H1 (cell line): ENCODE results near the gene TTLL7. TPM values are rescaled to one million over a fixed set of nuclear protein-coding genes. Genes with fewer than 3 reads are reported as not detected.

Experiments
- CTCF ChIA-PET: fragments of 300-600 bp; sonication (Branson Sonifier 250); formaldehyde crosslinking; loops from one replicate; lab custom pipeline; 2021; ENCODE audit not compliant: partially characterized antibody; lab: Charles Lee
- POLR2A ChIA-PET: fragments of 300-600 bp; sonication (Branson Sonifier 250); formaldehyde crosslinking; loops from one replicate; lab custom pipeline; 2021; ENCODE audit warnings: inconsistent platforms; ENCODE audit not compliant: partially characterized antibody; lab: Charles Lee
- DNase-seq, 2 experiments: peaks; one replicate each; pipeline versions ENCODE4 v3.0.0 to v3.0.0-alpha.2; 2010 to 2022; ENCODE audit warnings: low spot score in 2 of 2, low read depth in 1 of 2, mixed read lengths in 1 of 2
- FAIRE-seq: peaks from 2 replicates; lab custom pipeline; 2011; peaks lifted over from hg19 to GRCh38; lab: Jason Lieb, UNC
- H2AFZ ChIP-seq: 2 replicates; pipeline ENCODE4 v1.8.1; 2012; ENCODE audit warnings: low read length, inconsistent platforms
- H2AK5ac ChIP-seq: 2 replicates; pipeline ENCODE4 v1.6.1; 2013; ENCODE audit warnings: low read depth, low read length
- H2BK120ac ChIP-seq: replicated peaks from 2 replicates; pipeline ENCODE3; 2013; ENCODE audit warnings: low read depth, low read length, inconsistent platforms
- H2BK12ac ChIP-seq: 2 replicates; pipeline ENCODE4 v1.6.1; 2013; ENCODE audit warnings: low read depth, low read length
- H2BK15ac ChIP-seq: 2 replicates; pipeline ENCODE4 v1.6.1; 2013; ENCODE audit warnings: low read length
- H2BK20ac ChIP-seq: 2 replicates; pipeline ENCODE4 v1.6.1; 2013; ENCODE audit warnings: low read length
- H2BK5ac ChIP-seq: 2 replicates; pipeline ENCODE4 v1.6.1; 2013; ENCODE audit warnings: low read depth, low read length
- H3K14ac ChIP-seq: 2 replicates; pipeline ENCODE4 v1.6.1; 2013; ENCODE audit warnings: inconsistent platforms; ENCODE audit not compliant: insufficient read length
- H3K18ac ChIP-seq: 2 replicates; pipeline ENCODE4 v1.6.1; 2013; ENCODE audit warnings: low read length; ENCODE audit errors: extremely low read depth
- H3K23ac ChIP-seq: 2 replicates; pipeline ENCODE4 v1.6.1; 2013; ENCODE audit warnings: inconsistent platforms; ENCODE audit not compliant: insufficient read length
- H3K23me2 ChIP-seq: 2 replicates; pipeline ENCODE4 v1.6.1; 2013; ENCODE audit warnings: low read depth, low read length
- H3K27ac ChIP-seq: 2 replicates; pipeline ENCODE4 v1.6.1; 2011; ENCODE audit warnings: low read depth, low read length, inconsistent platforms
- H3K27me3 ChIP-seq, 4 experiments: replicated peaks in 1 of 4; 1 replicate in 1 of 4; 2 replicates in 3 of 4; pipeline versions ENCODE4 v1.6.1 to v1.8.1; 2011 to 2013; ENCODE audit warnings: low read length in 3 of 4, mild to moderate bottlenecking in 3 of 4, inconsistent platforms in 2 of 4, mixed read lengths in 2 of 4, moderate library complexity in 1 of 4; ENCODE audit not compliant: control insufficient read depth in 3 of 4, insufficient read depth in 3 of 4; ENCODE audit errors: extremely low read depth in 1 of 4
- H3K36me3 ChIP-seq, 4 experiments: 2 replicates each; pipeline versions ENCODE4 v1.6.1 to v1.8.1; 2011 to 2013; ENCODE audit warnings: mild to moderate bottlenecking in 4 of 4, low read length in 3 of 4, moderate library complexity in 2 of 4, control low read depth in 1 of 4, inconsistent platforms in 1 of 4; ENCODE audit not compliant: insufficient read depth in 4 of 4, control insufficient read depth in 2 of 4
- H3K4ac ChIP-seq: replicated peaks from 2 replicates; pipeline ENCODE3; 2013; ENCODE audit warnings: low read length, low read depth, mixed read lengths, inconsistent platforms; ENCODE audit not compliant: insufficient read length
- H3K4me1 ChIP-seq, 4 experiments: replicated peaks in 1 of 4; 1 replicate in 1 of 4; 2 replicates in 3 of 4; pipeline versions ENCODE4 v1.6.1 to v1.8.1; 2011 to 2013; ENCODE audit warnings: low read length in 3 of 4, inconsistent platforms in 2 of 4, mixed read lengths in 1 of 4; ENCODE audit not compliant: insufficient read depth in 4 of 4, control insufficient read depth in 3 of 4
- H3K4me2 ChIP-seq, 2 experiments: 2 replicates each; pipeline versions ENCODE4 v1.6.1 to v1.8.1; 2011 to 2013; ENCODE audit warnings: low read depth in 2 of 2, low read length in 2 of 2, control low read depth in 1 of 2, inconsistent platforms in 1 of 2, mild to moderate bottlenecking in 1 of 2; ENCODE audit not compliant: insufficient read depth in 1 of 2
- H3K4me3 ChIP-seq, 4 experiments: fragments of 200-600, 300-600 bp in 1 of 4; sonication (generic), shearing (Covaris generic), sonication (Bioruptor Twin) in 1 of 4; 2 replicates each; pipeline versions ENCODE4 v1.5.1 to v1.8.1; 2011 to 2016; ENCODE audit warnings: low read length in 4 of 4, low read depth in 3 of 4, control low read depth in 2 of 4, inconsistent platforms in 2 of 4, mild to moderate bottlenecking in 2 of 4, mixed read lengths in 1 of 4, moderate library complexity in 1 of 4; ENCODE audit not compliant: insufficient read depth in 2 of 4; ENCODE audit errors: extremely low read depth in 1 of 4
- H3K56ac ChIP-seq: replicated peaks from 2 replicates; pipeline ENCODE3; 2013; ENCODE audit warnings: low read depth, mild to moderate bottlenecking, mixed read lengths, low read length, inconsistent platforms; ENCODE audit not compliant: insufficient read length
- H3K79me1 ChIP-seq: 2 replicates; pipeline ENCODE4 v1.6.1; 2013; ENCODE audit warnings: low read depth, low read length, control low read depth
- H3K79me2 ChIP-seq, 2 experiments: 2 replicates each; pipeline versions ENCODE4 v1.6.1 to v1.8.1; 2012 to 2013; ENCODE audit warnings: low read length in 2 of 2, mild to moderate bottlenecking in 2 of 2, inconsistent platforms in 1 of 2; ENCODE audit not compliant: insufficient read depth in 2 of 2, control insufficient read depth in 1 of 2
- H3K9ac ChIP-seq, 4 experiments: replicated peaks in 1 of 4; 1 replicate in 1 of 4; 2 replicates in 3 of 4; pipeline versions ENCODE4 v1.6.1 to v1.8.1; 2011 to 2013; ENCODE audit warnings: low read depth in 3 of 4, low read length in 3 of 4, control low read depth in 2 of 4, mild to moderate bottlenecking in 2 of 4, moderate library complexity in 2 of 4, inconsistent platforms in 1 of 4; ENCODE audit errors: extremely low read depth in 1 of 4
- H3K9me3 ChIP-seq, 2 experiments: 2 replicates each; pipeline versions ENCODE4 v1.6.1 to v1.8.1; 2012 to 2013; ENCODE audit warnings: mild to moderate bottlenecking in 2 of 2, moderate library complexity in 2 of 2, control low read depth in 1 of 2, inconsistent platforms in 1 of 2, low read depth in 1 of 2, low read length in 1 of 2, mixed read lengths in 1 of 2; ENCODE audit not compliant: insufficient read depth in 2 of 2
- H4K20me1 ChIP-seq, 2 experiments: replicated peaks in 1 of 2; 2 replicates each; pipeline versions ENCODE3 to v1.8.1; 2011 to 2013; ENCODE audit warnings: inconsistent platforms in 2 of 2, low read length in 2 of 2, mild to moderate bottlenecking in 1 of 2; ENCODE audit not compliant: insufficient read depth in 2 of 2, control insufficient read depth in 1 of 2
- H4K5ac ChIP-seq: 2 replicates; pipeline ENCODE4 v1.6.1; 2013; ENCODE audit warnings: low read length, low read depth, mixed read lengths, inconsistent platforms; ENCODE audit not compliant: insufficient read length
- H4K8ac ChIP-seq: 2 replicates; pipeline ENCODE4 v1.8.0; 2013; ENCODE audit warnings: mild to moderate bottlenecking, moderate library complexity, low read length, inconsistent platforms; ENCODE audit not compliant: insufficient read depth; ENCODE audit errors: extremely low read depth
- H4K91ac ChIP-seq: replicated peaks from 2 replicates; pipeline ENCODE3; 2013; ENCODE audit warnings: low read length, mixed read lengths, inconsistent platforms; ENCODE audit not compliant: insufficient read length
- FOSL1 ChIP-seq: IDR thresholded peaks from 2 replicates; pipeline ENCODE4 v1.6.1; 2011; ENCODE audit warnings: mild to moderate bottlenecking, low read depth, low read length, moderate library complexity; ENCODE audit not compliant: insufficient read depth
- POU5F1 ChIP-seq: IDR thresholded peaks from 2 replicates; pipeline ENCODE4 v1.6.1; 2011; ENCODE audit warnings: low read depth, mild to moderate bottlenecking, low read length, moderate library complexity
- RNF2 ChIP-seq: fragments of 200-900, 300-1000 bp; sonication (generic); IDR thresholded peaks from 2 replicates; pipeline ENCODE4 v1.7.1; 2016; ENCODE audit warnings: borderline replicate concordance, low read depth, mild to moderate bottlenecking, antibody characterized with exemption, low read length; ENCODE audit not compliant: poor library complexity, severe bottlenecking; ENCODE audit errors: missing control alignments
- RXRA ChIP-seq: IDR thresholded peaks from 2 replicates; pipeline ENCODE4 v1.6.1; 2011; ENCODE audit warnings: low read depth, mild to moderate bottlenecking, low read length, moderate library complexity; ENCODE audit not compliant: insufficient read depth
- SAP30 ChIP-seq: fragments of 300-600 bp; sonication (generic); IDR thresholded peaks from 2 replicates; pipeline ENCODE4 v1.7.1; 2012; ENCODE audit warnings: low read length, moderate library complexity, mild to moderate bottlenecking, inconsistent platforms; ENCODE audit not compliant: insufficient read depth, insufficient replicate concordance
- WGBS, 2 experiments: shearing (Covaris generic) in 1 of 2; methylation state at CpG; one replicate each; pipeline versions ENCODE4 v1.1.6 to v1.1.7; 2013 to 2015; ENCODE audit warnings: low lambda C conversion rate in 2 of 2, mixed read lengths in 2 of 2, inconsistent platforms in 1 of 2, low coverage in 1 of 2, missing lambda C conversion rate in 1 of 2; ENCODE audit not compliant: insufficient replicate concordance in 2 of 2, insufficient coverage in 1 of 2, insufficient read length in 1 of 2; ENCODE audit errors: extremely low coverage in 1 of 2, missing lambda C conversion rate in 1 of 2; 5-methylcytosine and 5-hydroxymethylcytosine counted together
- polyA plus RNA-seq, 7 experiments: library from polyadenylated mRNA; depleted of rRNA in 3 of 7; stranded (reverse) in 5 of 7; unstranded in 2 of 7; fragments of >200 nt in 5 of 7; fragments of 200-250 nt in 2 of 7; gene quantifications; 1 replicate in 5 of 7; 2 replicates in 1 of 7; 4 replicates in 1 of 7; pipeline versions ENCODE4 v1.2.1 to v1.2.3, GENCODE V29; 2011 to 2013; ENCODE audit warnings: missing spikeins in 2 of 7, mixed read lengths in 2 of 7
- total RNA-seq: library from RNA; stranded (reverse); fragmentation: NEBNext Ultra II Directional; extraction: Animal tissue kit (Norgen Biotek cat#: 25700); gene quantifications from 2 replicates; pipeline ENCODE4 v1.2.1, GENCODE V29; 2021
- TF ChIP-seq, protein P1 (sequence below), 3 experiments: IDR thresholded peaks; 1 replicate in 2 of 3; 2 replicates in 1 of 3; pipeline versions ENCODE4 v1.5.1 to v1.6.1; 2011; ENCODE audit warnings: low read length in 3 of 3, mild to moderate bottlenecking in 3 of 3, inconsistent platforms in 2 of 3, low read depth in 1 of 3, moderate library complexity in 1 of 3; ENCODE audit not compliant: insufficient read depth in 1 of 3; ENCODE audit errors: control extremely low read depth in 1 of 3

TTLL7 gene
- total and polyA plus RNA-seq, 2 of the 8 experiments (the other 6 are each of a cell fraction or from before 2014, with no cell fraction given): 1.9 to 7.9 TPM

DNA sequence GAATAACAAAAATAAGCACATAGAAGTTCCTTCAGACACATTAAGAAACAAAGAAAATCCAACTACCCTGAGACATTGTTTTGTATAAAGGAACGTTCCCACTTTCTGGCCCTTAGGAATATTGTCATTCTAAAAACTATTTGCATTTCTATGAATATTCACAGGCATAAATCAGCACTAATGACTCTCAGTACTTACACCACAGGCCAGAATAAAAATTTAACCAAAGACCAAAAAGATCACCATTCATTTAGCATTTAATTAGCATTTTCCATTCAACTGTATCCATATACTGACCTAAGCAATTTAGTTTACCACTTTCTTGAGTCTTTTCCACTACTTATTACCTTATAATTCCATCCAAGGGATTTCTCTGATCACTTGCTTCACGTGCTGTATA is 75.4 kb downstream of the TTLL7 start:
- H3K18ac ChIP-seq: no peak overlapping the region
- FAIRE-seq: no peak
- no peak overlapping the region for H3K4me2 ChIP-seq
- H3K9ac ChIP-seq: no peak overlapping the region
- no peak overlapping the region for H2AFZ ChIP-seq
- H3K23ac ChIP-seq: no peak overlapping the region
- no peak overlapping the region for H2BK120ac ChIP-seq
- no peaks in the 10 kb centered on the region for H3K9me3 ChIP-seq
- no peaks in the 10 kb centered on the region for H3K79me1 ChIP-seq
- CTCF ChIA-PET: interaction anchor here (1.0 kb wide), 1 partner anchor 801 kb away, joined by 4 read pairs; no protein-coding TSS in a partner anchor
- no peak for TF ChIP-seq POU5F1
- no peak for TF ChIP-seq SAP30
- TF ChIP-seq, protein P1, sequence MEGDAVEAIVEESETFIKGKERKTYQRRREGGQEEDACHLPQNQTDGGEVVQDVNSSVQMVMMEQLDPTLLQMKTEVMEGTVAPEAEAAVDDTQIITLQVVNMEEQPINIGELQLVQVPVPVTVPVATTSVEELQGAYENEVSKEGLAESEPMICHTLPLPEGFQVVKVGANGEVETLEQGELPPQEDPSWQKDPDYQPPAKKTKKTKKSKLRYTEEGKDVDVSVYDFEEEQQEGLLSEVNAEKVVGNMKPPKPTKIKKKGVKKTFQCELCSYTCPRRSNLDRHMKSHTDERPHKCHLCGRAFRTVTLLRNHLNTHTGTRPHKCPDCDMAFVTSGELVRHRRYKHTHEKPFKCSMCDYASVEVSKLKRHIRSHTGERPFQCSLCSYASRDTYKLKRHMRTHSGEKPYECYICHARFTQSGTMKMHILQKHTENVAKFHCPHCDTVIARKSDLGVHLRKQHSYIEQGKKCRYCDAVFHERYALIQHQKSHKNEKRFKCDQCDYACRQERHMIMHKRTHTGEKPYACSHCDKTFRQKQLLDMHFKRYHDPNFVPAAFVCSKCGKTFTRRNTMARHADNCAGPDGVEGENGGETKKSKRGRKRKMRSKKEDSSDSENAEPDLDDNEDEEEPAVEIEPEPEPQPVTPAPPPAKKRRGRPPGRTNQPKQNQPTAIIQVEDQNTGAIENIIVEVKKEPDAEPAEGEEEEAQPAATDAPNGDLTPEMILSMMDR (IDR thresholded peaks at IDR 0.05; ENCODE audit: control extremely low read depth in 1 of 3, insufficient read depth in 1 of 3, low read depth in 1 of 3, low read length in 3 of 3): no peak
- TF ChIP-seq RXRA: no peak
- TF ChIP-seq FOSL1: no peak
- TF ChIP-seq RNF2: no peak
- no peak overlapping the region for H4K5ac ChIP-seq
- no peak overlapping the region for H3K4me3 ChIP-seq
- POLR2A ChIA-PET: no interaction called here
- DNase-seq: no peak
- no peak overlapping the region for H2BK5ac ChIP-seq
- no peaks in the 10 kb centered on the region for H3K27me3 ChIP-seq
- H3K23me2 ChIP-seq: no peaks in the 10 kb centered on the region; the same call in 1 of the 2 replicates
- no peak overlapping the region for H3K4ac ChIP-seq
- no peak overlapping the region for H2BK20ac ChIP-seq
- H4K8ac ChIP-seq: no peak overlapping the region
- no peaks in the 10 kb centered on the region for H4K20me1 ChIP-seq
- H3K4me1 ChIP-seq: no peaks in the 10 kb centered on the region
- 70% methylated on average over 2 of the region's 2 CpGs; no CpG with 5 or more reads in 1 of the 2 experiments for WGBS, 2 experiments
- H2BK15ac ChIP-seq: no peak overlapping the region
- H2AK5ac ChIP-seq: no peak overlapping the region
- no peak overlapping the region for H4K91ac ChIP-seq
- H2BK12ac ChIP-seq: no peak overlapping the region
- H3K79me2 ChIP-seq: no peaks in the 10 kb centered on the region
- H3K27ac ChIP-seq: no peak overlapping the region
- no peak overlapping the region for H3K14ac ChIP-seq
- H3K56ac ChIP-seq: no peak overlapping the region
- H3K36me3 ChIP-seq: no peaks in the 10 kb centered on the region
